H1 (cell line): ENCODE results near the gene SCN2B. TPM values are rescaled to one million over a fixed set of nuclear protein-coding genes. Genes with fewer than 3 reads are reported as not detected.

Experiments used
- CTCF ChIA-PET: fragments of 300-600 bp; sonication (Branson Sonifier 250); formaldehyde crosslinking; loops from one replicate; lab custom pipeline; 2021; ENCODE audit not compliant: partially characterized antibody; lab: Charles Lee
- POLR2A ChIA-PET: fragments of 300-600 bp; sonication (Branson Sonifier 250); formaldehyde crosslinking; loops from one replicate; lab custom pipeline; 2021; ENCODE audit warnings: inconsistent platforms; ENCODE audit not compliant: partially characterized antibody; lab: Charles Lee
- DNase-seq, 2 experiments: peaks; one replicate each; pipeline versions ENCODE4 v3.0.0 to v3.0.0-alpha.2; 2010 to 2022; ENCODE audit warnings: low spot score in 2 of 2, low read depth in 1 of 2, mixed read lengths in 1 of 2
- FAIRE-seq: peaks from 2 replicates; lab custom pipeline; 2011; peaks lifted over from hg19 to GRCh38; lab: Jason Lieb, UNC
- H2AFZ ChIP-seq: 2 replicates; pipeline ENCODE4 v1.8.1; 2012; ENCODE audit warnings: low read length, inconsistent platforms
- H2AK5ac ChIP-seq: 2 replicates; pipeline ENCODE4 v1.6.1; 2013; ENCODE audit warnings: low read depth, low read length
- H2BK120ac ChIP-seq: replicated peaks from 2 replicates; pipeline ENCODE3; 2013; ENCODE audit warnings: low read depth, low read length, inconsistent platforms
- H2BK12ac ChIP-seq: 2 replicates; pipeline ENCODE4 v1.6.1; 2013; ENCODE audit warnings: low read depth, low read length
- H2BK15ac ChIP-seq: 2 replicates; pipeline ENCODE4 v1.6.1; 2013; ENCODE audit warnings: low read length
- H2BK20ac ChIP-seq: 2 replicates; pipeline ENCODE4 v1.6.1; 2013; ENCODE audit warnings: low read length
- H2BK5ac ChIP-seq: 2 replicates; pipeline ENCODE4 v1.6.1; 2013; ENCODE audit warnings: low read depth, low read length
- H3K14ac ChIP-seq: 2 replicates; pipeline ENCODE4 v1.6.1; 2013; ENCODE audit warnings: inconsistent platforms; ENCODE audit not compliant: insufficient read length
- H3K18ac ChIP-seq: 2 replicates; pipeline ENCODE4 v1.6.1; 2013; ENCODE audit warnings: low read length; ENCODE audit errors: extremely low read depth
- H3K23ac ChIP-seq: 2 replicates; pipeline ENCODE4 v1.6.1; 2013; ENCODE audit warnings: inconsistent platforms; ENCODE audit not compliant: insufficient read length
- H3K23me2 ChIP-seq: 2 replicates; pipeline ENCODE4 v1.6.1; 2013; ENCODE audit warnings: low read depth, low read length
- H3K27ac ChIP-seq: 2 replicates; pipeline ENCODE4 v1.6.1; 2011; ENCODE audit warnings: low read depth, low read length, inconsistent platforms
- H3K27me3 ChIP-seq, 4 experiments: replicated peaks in 1 of 4; 1 replicate in 1 of 4; 2 replicates in 3 of 4; pipeline versions ENCODE4 v1.6.1 to v1.8.1; 2011 to 2013; ENCODE audit warnings: low read length in 3 of 4, mild to moderate bottlenecking in 3 of 4, inconsistent platforms in 2 of 4, mixed read lengths in 2 of 4, moderate library complexity in 1 of 4; ENCODE audit not compliant: control insufficient read depth in 3 of 4, insufficient read depth in 3 of 4; ENCODE audit errors: extremely low read depth in 1 of 4
- H3K36me3 ChIP-seq, 4 experiments: 2 replicates each; pipeline versions ENCODE4 v1.6.1 to v1.8.1; 2011 to 2013; ENCODE audit warnings: mild to moderate bottlenecking in 4 of 4, low read length in 3 of 4, moderate library complexity in 2 of 4, control low read depth in 1 of 4, inconsistent platforms in 1 of 4; ENCODE audit not compliant: insufficient read depth in 4 of 4, control insufficient read depth in 2 of 4
- H3K4ac ChIP-seq: replicated peaks from 2 replicates; pipeline ENCODE3; 2013; ENCODE audit warnings: low read length, low read depth, mixed read lengths, inconsistent platforms; ENCODE audit not compliant: insufficient read length
- H3K4me1 ChIP-seq, 4 experiments: replicated peaks in 1 of 4; 1 replicate in 1 of 4; 2 replicates in 3 of 4; pipeline versions ENCODE4 v1.6.1 to v1.8.1; 2011 to 2013; ENCODE audit warnings: low read length in 3 of 4, inconsistent platforms in 2 of 4, mixed read lengths in 1 of 4; ENCODE audit not compliant: insufficient read depth in 4 of 4, control insufficient read depth in 3 of 4
- H3K4me2 ChIP-seq, 2 experiments: 2 replicates each; pipeline versions ENCODE4 v1.6.1 to v1.8.1; 2011 to 2013; ENCODE audit warnings: low read depth in 2 of 2, low read length in 2 of 2, control low read depth in 1 of 2, inconsistent platforms in 1 of 2, mild to moderate bottlenecking in 1 of 2; ENCODE audit not compliant: insufficient read depth in 1 of 2
- H3K4me3 ChIP-seq, 4 experiments: fragments of 200-600, 300-600 bp in 1 of 4; sonication (generic), shearing (Covaris generic), sonication (Bioruptor Twin) in 1 of 4; 2 replicates each; pipeline versions ENCODE4 v1.5.1 to v1.8.1; 2011 to 2016; ENCODE audit warnings: low read length in 4 of 4, low read depth in 3 of 4, control low read depth in 2 of 4, inconsistent platforms in 2 of 4, mild to moderate bottlenecking in 2 of 4, mixed read lengths in 1 of 4, moderate library complexity in 1 of 4; ENCODE audit not compliant: insufficient read depth in 2 of 4; ENCODE audit errors: extremely low read depth in 1 of 4
- H3K56ac ChIP-seq: replicated peaks from 2 replicates; pipeline ENCODE3; 2013; ENCODE audit warnings: low read depth, mild to moderate bottlenecking, mixed read lengths, low read length, inconsistent platforms; ENCODE audit not compliant: insufficient read length
- H3K79me1 ChIP-seq: 2 replicates; pipeline ENCODE4 v1.6.1; 2013; ENCODE audit warnings: low read depth, low read length, control low read depth
- H3K79me2 ChIP-seq, 2 experiments: 2 replicates each; pipeline versions ENCODE4 v1.6.1 to v1.8.1; 2012 to 2013; ENCODE audit warnings: low read length in 2 of 2, mild to moderate bottlenecking in 2 of 2, inconsistent platforms in 1 of 2; ENCODE audit not compliant: insufficient read depth in 2 of 2, control insufficient read depth in 1 of 2
- H3K9ac ChIP-seq, 4 experiments: replicated peaks in 1 of 4; 1 replicate in 1 of 4; 2 replicates in 3 of 4; pipeline versions ENCODE4 v1.6.1 to v1.8.1; 2011 to 2013; ENCODE audit warnings: low read depth in 3 of 4, low read length in 3 of 4, control low read depth in 2 of 4, mild to moderate bottlenecking in 2 of 4, moderate library complexity in 2 of 4, inconsistent platforms in 1 of 4; ENCODE audit errors: extremely low read depth in 1 of 4
- H3K9me3 ChIP-seq, 2 experiments: 2 replicates each; pipeline versions ENCODE4 v1.6.1 to v1.8.1; 2012 to 2013; ENCODE audit warnings: mild to moderate bottlenecking in 2 of 2, moderate library complexity in 2 of 2, control low read depth in 1 of 2, inconsistent platforms in 1 of 2, low read depth in 1 of 2, low read length in 1 of 2, mixed read lengths in 1 of 2; ENCODE audit not compliant: insufficient read depth in 2 of 2
- H4K20me1 ChIP-seq, 2 experiments: replicated peaks in 1 of 2; 2 replicates each; pipeline versions ENCODE3 to v1.8.1; 2011 to 2013; ENCODE audit warnings: inconsistent platforms in 2 of 2, low read length in 2 of 2, mild to moderate bottlenecking in 1 of 2; ENCODE audit not compliant: insufficient read depth in 2 of 2, control insufficient read depth in 1 of 2
- H4K5ac ChIP-seq: 2 replicates; pipeline ENCODE4 v1.6.1; 2013; ENCODE audit warnings: low read length, low read depth, mixed read lengths, inconsistent platforms; ENCODE audit not compliant: insufficient read length
- H4K8ac ChIP-seq: 2 replicates; pipeline ENCODE4 v1.8.0; 2013; ENCODE audit warnings: mild to moderate bottlenecking, moderate library complexity, low read length, inconsistent platforms; ENCODE audit not compliant: insufficient read depth; ENCODE audit errors: extremely low read depth
- H4K91ac ChIP-seq: replicated peaks from 2 replicates; pipeline ENCODE3; 2013; ENCODE audit warnings: low read length, mixed read lengths, inconsistent platforms; ENCODE audit not compliant: insufficient read length
- EZH2 ChIP-seq: fragments of 200-600 bp; sonication (generic); IDR thresholded peaks from 2 replicates; pipeline ENCODE4 v1.7.1; 2012; ENCODE audit warnings: low read depth, mild to moderate bottlenecking, moderate library complexity, low read length, inconsistent platforms; ENCODE audit not compliant: severe bottlenecking
- GABPA ChIP-seq: IDR thresholded peaks from 2 replicates; pipeline ENCODE4 v1.6.1; 2011; ENCODE audit warnings: mild to moderate bottlenecking, low read length, moderate library complexity, borderline replicate concordance; ENCODE audit not compliant: insufficient read depth
- POLR2AphosphoS5 ChIP-seq: IDR thresholded peaks from 2 replicates; pipeline ENCODE4 v1.6.1; 2011; ENCODE audit warnings: low read depth, low read length
- RNF2 ChIP-seq: fragments of 200-900, 300-1000 bp; sonication (generic); IDR thresholded peaks from 2 replicates; pipeline ENCODE4 v1.7.1; 2016; ENCODE audit warnings: borderline replicate concordance, low read depth, mild to moderate bottlenecking, antibody characterized with exemption, low read length; ENCODE audit not compliant: poor library complexity, severe bottlenecking; ENCODE audit errors: missing control alignments
- SIRT6 ChIP-seq: IDR thresholded peaks from one replicate; pipeline ENCODE4 v1.7.1; 2012; ENCODE audit warnings: low read length, inconsistent platforms
- WGBS, 2 experiments: shearing (Covaris generic) in 1 of 2; methylation state at CpG; one replicate each; pipeline versions ENCODE4 v1.1.6 to v1.1.7; 2013 to 2015; ENCODE audit warnings: low lambda C conversion rate in 2 of 2, mixed read lengths in 2 of 2, inconsistent platforms in 1 of 2, low coverage in 1 of 2, missing lambda C conversion rate in 1 of 2; ENCODE audit not compliant: insufficient replicate concordance in 2 of 2, insufficient coverage in 1 of 2, insufficient read length in 1 of 2; ENCODE audit errors: extremely low coverage in 1 of 2, missing lambda C conversion rate in 1 of 2; 5-methylcytosine and 5-hydroxymethylcytosine counted together
- polyA plus RNA-seq, 7 experiments: library from polyadenylated mRNA; depleted of rRNA in 3 of 7; stranded (reverse) in 5 of 7; unstranded in 2 of 7; fragments of >200 nt in 5 of 7; fragments of 200-250 nt in 2 of 7; gene quantifications; 1 replicate in 5 of 7; 2 replicates in 1 of 7; 4 replicates in 1 of 7; pipeline versions ENCODE4 v1.2.1 to v1.2.3, GENCODE V29; 2011 to 2013; ENCODE audit warnings: missing spikeins in 2 of 7, mixed read lengths in 2 of 7
- total RNA-seq: library from RNA; stranded (reverse); fragmentation: NEBNext Ultra II Directional; extraction: Animal tissue kit (Norgen Biotek cat#: 25700); gene quantifications from 2 replicates; pipeline ENCODE4 v1.2.1, GENCODE V29; 2021

Gene SCN2B
- total and polyA plus RNA-seq, 2 of the 8 experiments (the other 6 are each of a cell fraction or from before 2014, with no cell fraction given) = 0.14 to 0.24 TPM

- Histone ChIP-seq H2AK5ac (no peak overlapping the region), H4K5ac (no peak overlapping the region), H3K27ac (no peak overlapping the region), H2BK15ac (no peak overlapping the region), H2BK12ac (no peak overlapping the region), H3K9me3 (no peaks in the 10 kb centered on the region), H3K23ac (no peak overlapping the region), H3K4me3 (peak overlapping the region in 1 of 4 experiments; percentile 68; a peak in 3 of 8 replicates), H4K8ac (no peak overlapping the region), H3K56ac (no peak overlapping the region), H3K4me1 (peaks cover 4 to 29% (median 17%) of the 10 kb centered on the region in 4 experiments), H4K20me1 (no peaks in the 10 kb centered on the region), H3K79me2 (no peaks in the 10 kb centered on the region), H3K4ac (no peak overlapping the region), H2BK120ac (no peak overlapping the region), H3K4me2 (peak overlapping the region; percentile 41 to 73), H3K36me3 (no peaks in the 10 kb centered on the region), H3K79me1 (no peaks in the 10 kb centered on the region), H2BK20ac (no peak overlapping the region), H2AFZ (no peak overlapping the region), H3K23me2 (peaks cover 7% of the 10 kb centered on the region), H3K18ac (no peak overlapping the region), H3K27me3 (peaks cover 6 to 85% (median 65%) of the 10 kb centered on the region in 4 experiments), H3K14ac (no peak overlapping the region), H2BK5ac (no peak overlapping the region), H3K9ac (no peak overlapping the region), H4K91ac (no peak overlapping the region)
- ChIA-PET POLR2A (interaction anchor here (0.7 to 2.8 kb wide), 6 partner anchors 9 to 265 kb away, joined by 4 to 16 read pairs (median 6); partner anchors contain the start of genes KMT2A and SCN4B), CTCF (interaction anchor here (0.7 to 8.7 kb wide), 43 partner anchors 8 to 584 kb away, joined by 3 to 245 read pairs (median 5); partner anchors contain the start of genes FXYD6, MPZL2, MPZL3 and SCN4B)
- no peak for FAIRE-seq
- WGBS, 2 experiments = 27% methylated on average over 7 of the region's 8 CpGs; no CpG with 5 or more reads in 1 of the 2 experiments
- TF ChIP-seq POLR2AphosphoS5 (no peak), RNF2 (peak; percentile 27), SIRT6 (no peak), EZH2 (no peak), GABPA (no peak)
- peak in 1 of 2 experiments; percentile 52 for DNase-seq
Measured at GRCh38 chr11:118170882-118171268, 5.6 kb downstream of the SCN2B start.
